ENCODE measurements around the gene R3HCC1L.

Gene R3HCC1L

DNA sequence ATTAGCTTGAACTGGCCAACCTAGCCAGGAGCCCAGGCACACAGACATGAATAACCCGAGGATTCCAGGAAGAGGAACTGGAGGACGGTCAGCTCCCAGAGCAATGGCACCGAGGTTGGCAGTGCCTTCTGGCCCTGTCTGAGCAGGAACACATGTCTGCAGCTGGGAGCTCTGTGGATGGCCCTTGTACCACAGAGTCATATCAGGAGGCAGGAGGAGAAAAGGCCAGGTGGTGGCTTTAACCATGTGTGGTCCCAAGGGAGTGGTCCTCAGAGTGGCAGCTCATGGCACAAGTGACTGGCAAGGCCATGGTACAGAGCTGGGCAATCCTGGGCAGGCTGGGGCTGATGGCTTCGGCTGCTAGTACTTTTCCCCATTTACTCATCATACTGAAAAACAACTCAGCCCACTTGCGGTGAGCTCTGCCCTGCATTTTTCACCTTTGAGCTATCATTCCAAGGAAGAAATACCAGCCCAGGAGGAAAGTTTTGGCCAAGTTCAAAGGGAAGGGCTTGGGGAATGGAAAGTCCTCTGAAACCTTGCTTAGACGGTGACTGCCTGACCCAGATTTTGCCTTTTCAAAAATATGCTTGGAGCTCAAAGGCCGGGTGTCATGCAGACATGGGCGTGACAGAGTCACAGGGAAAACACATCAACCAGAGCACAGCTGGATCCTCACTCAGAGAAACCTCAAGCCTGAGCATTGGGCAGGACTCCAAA lies 159.3 kb downstream of the R3HCC1L start:
- TF ChIP-seq, protein P1, sequence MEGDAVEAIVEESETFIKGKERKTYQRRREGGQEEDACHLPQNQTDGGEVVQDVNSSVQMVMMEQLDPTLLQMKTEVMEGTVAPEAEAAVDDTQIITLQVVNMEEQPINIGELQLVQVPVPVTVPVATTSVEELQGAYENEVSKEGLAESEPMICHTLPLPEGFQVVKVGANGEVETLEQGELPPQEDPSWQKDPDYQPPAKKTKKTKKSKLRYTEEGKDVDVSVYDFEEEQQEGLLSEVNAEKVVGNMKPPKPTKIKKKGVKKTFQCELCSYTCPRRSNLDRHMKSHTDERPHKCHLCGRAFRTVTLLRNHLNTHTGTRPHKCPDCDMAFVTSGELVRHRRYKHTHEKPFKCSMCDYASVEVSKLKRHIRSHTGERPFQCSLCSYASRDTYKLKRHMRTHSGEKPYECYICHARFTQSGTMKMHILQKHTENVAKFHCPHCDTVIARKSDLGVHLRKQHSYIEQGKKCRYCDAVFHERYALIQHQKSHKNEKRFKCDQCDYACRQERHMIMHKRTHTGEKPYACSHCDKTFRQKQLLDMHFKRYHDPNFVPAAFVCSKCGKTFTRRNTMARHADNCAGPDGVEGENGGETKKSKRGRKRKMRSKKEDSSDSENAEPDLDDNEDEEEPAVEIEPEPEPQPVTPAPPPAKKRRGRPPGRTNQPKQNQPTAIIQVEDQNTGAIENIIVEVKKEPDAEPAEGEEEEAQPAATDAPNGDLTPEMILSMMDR (IDR thresholded peaks at IDR 0.05; ENCODE audit: low read depth, low read length) = no peak
- Histone ChIP-seq H3K4me1 (no peaks in the 10 kb centered on the region), H3K4me3 (ENCODE audit: low read depth, low read length) (no peak overlapping the region), H3K27me3 (no peaks in the 10 kb centered on the region), H3K9me3 (no peaks in the 10 kb centered on the region), H3K36me3 (no peaks in the 10 kb centered on the region)
- no peak for DNase-seq

DNA sequence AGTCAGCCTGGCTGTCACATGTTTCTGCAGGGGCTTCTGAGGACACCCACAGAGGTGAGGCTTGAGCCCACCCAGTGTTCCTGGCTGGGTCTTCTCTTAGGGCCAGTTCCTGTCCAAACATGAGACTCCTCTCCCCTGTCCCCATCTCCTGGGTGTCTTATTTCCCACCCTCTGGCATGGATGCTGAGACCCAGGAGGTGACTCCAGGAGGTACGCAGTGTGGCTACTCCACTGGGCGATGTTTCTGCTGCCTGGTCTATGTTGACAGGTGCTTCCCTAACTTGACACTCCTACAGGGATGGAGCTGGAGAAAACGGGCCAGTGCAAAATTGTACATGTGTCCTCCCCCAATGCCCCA lies 159.8 kb downstream of the R3HCC1L start:
- TF ChIP-seq, protein P1 (IDR thresholded peaks at IDR 0.05; ENCODE audit: low read depth, low read length) = no peak
- no peaks in the 10 kb centered on the region for H3K27me3 ChIP-seq
- no peaks in the 10 kb centered on the region for H3K4me1 ChIP-seq
- DNase-seq = no peak
- no peaks in the 10 kb centered on the region for H3K9me3 ChIP-seq
- no peak overlapping the region for H3K4me3 ChIP-seq (ENCODE audit: low read depth, low read length)
- H3K36me3 ChIP-seq = no peaks in the 10 kb centered on the region

Measured in BE2C (cell line).